C4-2B (cell line): ENCODE data around the gene MICAL2.

Experiments used
- ZFX ChIP-seq: fragments of 450-650 bp; IDR thresholded peaks from 2 replicates; pipeline ENCODE4 v1.6.1; 2017
- TF ChIP-seq, protein P1 (sequence below): fragments of 450-650 bp; conservative IDR thresholded peaks from 2 replicates; pipeline ENCODE4 v1.5.1; 2017; ENCODE audit warnings: mild to moderate bottlenecking

DNA sequence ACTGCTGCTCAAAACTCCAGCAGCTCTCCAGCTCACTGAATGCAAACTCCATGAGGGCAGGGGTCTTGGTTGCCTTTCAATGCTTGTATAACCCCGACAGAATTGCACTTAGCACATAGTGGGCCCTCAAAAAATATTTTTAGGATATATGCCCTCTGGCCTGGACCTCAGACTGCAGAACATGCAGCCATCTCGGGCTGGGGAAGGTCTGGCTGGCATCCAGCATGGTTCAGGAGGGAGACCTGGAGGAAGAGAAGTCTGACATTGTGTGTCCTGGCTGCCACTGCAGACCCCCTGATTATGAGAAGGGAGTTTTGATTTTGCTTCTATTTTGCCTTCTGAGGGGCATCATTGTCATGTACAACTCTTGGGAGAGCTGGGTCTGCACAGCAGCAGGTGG, 157.5 kb downstream of the MICAL2 start:
- TF ChIP-seq, protein P1, sequence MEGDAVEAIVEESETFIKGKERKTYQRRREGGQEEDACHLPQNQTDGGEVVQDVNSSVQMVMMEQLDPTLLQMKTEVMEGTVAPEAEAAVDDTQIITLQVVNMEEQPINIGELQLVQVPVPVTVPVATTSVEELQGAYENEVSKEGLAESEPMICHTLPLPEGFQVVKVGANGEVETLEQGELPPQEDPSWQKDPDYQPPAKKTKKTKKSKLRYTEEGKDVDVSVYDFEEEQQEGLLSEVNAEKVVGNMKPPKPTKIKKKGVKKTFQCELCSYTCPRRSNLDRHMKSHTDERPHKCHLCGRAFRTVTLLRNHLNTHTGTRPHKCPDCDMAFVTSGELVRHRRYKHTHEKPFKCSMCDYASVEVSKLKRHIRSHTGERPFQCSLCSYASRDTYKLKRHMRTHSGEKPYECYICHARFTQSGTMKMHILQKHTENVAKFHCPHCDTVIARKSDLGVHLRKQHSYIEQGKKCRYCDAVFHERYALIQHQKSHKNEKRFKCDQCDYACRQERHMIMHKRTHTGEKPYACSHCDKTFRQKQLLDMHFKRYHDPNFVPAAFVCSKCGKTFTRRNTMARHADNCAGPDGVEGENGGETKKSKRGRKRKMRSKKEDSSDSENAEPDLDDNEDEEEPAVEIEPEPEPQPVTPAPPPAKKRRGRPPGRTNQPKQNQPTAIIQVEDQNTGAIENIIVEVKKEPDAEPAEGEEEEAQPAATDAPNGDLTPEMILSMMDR: no peak
- no peak for TF ChIP-seq ZFX
